ENCODE measurements around the gene DENND1B.

DNA sequence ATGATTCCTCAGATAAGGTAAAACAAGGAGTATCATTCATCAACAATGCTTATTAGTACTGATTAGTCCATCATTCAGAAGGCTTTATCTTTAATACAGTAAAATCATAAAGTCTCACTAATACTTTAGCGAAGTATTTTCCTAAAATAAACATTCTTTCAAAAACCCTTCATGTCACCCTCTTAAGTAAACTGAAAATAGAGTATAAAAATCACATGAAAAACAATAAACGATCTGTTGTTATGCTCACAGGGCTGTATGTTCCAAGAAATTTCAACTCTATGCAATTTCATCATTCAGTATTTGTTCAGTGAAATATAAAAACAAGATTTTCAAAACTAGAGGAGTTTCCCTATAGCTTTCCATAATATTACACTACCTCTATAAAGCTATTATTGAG is 102.0 kb downstream of the DENND1B start:
- TF ChIP-seq, protein P1, sequence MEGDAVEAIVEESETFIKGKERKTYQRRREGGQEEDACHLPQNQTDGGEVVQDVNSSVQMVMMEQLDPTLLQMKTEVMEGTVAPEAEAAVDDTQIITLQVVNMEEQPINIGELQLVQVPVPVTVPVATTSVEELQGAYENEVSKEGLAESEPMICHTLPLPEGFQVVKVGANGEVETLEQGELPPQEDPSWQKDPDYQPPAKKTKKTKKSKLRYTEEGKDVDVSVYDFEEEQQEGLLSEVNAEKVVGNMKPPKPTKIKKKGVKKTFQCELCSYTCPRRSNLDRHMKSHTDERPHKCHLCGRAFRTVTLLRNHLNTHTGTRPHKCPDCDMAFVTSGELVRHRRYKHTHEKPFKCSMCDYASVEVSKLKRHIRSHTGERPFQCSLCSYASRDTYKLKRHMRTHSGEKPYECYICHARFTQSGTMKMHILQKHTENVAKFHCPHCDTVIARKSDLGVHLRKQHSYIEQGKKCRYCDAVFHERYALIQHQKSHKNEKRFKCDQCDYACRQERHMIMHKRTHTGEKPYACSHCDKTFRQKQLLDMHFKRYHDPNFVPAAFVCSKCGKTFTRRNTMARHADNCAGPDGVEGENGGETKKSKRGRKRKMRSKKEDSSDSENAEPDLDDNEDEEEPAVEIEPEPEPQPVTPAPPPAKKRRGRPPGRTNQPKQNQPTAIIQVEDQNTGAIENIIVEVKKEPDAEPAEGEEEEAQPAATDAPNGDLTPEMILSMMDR (IDR thresholded peaks at IDR 0.05; ENCODE audit: poor library complexity, severe bottlenecking): no peak
- TF ChIP-seq RAD21 (conservative IDR thresholded peaks at IDR 0.05) (no peak), TAF1 (IDR thresholded peaks at IDR 0.05; ENCODE audit: low read depth) (no peak), POLR2AphosphoS5 (IDR thresholded peaks at IDR 0.05) (no peak)

Measured in neural cell (in vitro differentiated cells).